Measurements from ENCODE around the gene EZR.
A peak's percentile ranks its signal among the peaks of the same experiment; 100 is the strongest.

EZR gene

DNA sequence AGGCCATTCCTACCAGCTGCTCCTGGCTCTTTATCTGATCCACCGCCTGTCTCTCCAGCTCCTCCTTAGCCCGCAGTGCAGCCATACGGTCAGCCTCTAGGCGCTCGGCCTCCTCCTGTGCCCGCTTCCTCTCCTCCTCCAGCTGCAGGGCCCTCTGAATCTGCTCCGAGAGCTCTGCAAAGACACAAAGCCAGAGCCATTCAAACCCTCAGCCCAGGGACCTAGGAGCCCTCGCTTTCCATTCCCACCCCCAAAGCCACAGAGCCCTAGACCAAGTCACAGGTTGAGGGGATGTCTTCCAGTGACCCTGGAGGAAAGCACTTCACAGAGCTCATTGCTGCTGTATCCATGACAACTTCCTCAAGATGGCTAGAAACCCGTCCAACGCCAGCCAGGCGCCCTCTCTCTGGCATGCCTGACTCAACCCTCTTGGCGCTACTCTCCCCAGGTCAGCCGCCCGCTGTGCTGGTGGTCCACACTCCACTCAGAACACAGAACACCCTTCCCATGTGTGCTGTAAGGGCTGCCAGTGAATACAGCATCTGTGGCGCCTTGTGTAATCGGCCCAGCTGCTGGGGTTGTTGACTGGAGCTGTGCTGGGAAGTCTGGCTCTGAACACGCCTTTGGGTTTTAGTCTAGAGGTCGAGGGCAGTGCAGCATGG lies 49.3 kb downstream of the EZR start:
- TF ChIP-seq CTCF (IDR thresholded peaks at IDR 0.05) = no peak
- H3K27ac ChIP-seq = peak overlapping the region in 1 of 2 donors; percentile 44
- no peak overlapping the region for H3K4me3 ChIP-seq
- DNase-seq (ENCODE audit: low spot score) = peak; percentile 79

- no peak overlapping the region for H3K4me3 ChIP-seq
- DNase-seq (ENCODE audit: low spot score) = peak; percentile 67
- peak overlapping the region in 1 of 2 donors; percentile 44 for H3K27ac ChIP-seq
- TF ChIP-seq CTCF (IDR thresholded peaks at IDR 0.05) = no peak
Observed at GRCh38 chr6:158769234-158769770, 49.9 kb downstream of the EZR start.

DNA sequence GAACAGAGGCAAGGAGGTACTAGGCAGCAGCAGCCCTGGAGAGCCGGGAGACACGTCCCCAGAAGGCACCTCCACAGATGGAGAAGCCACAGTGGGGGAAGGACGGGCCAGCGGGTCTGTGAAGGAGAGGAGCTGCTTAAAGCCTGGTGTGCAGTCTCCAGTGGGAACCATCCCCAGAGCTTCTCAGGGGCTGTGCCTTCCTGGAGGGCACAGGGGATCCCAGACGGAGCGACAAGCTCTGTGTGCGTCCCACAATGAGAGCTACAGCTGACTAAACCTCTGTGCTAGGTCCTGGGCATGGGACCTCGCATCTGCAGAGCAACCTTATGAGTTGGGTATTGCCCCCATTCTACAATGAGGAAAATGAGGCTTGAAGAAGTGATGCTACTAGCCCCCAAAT lies 50.7 kb downstream of the EZR start:
- peak; percentile 57 for DNase-seq (ENCODE audit: low spot score)
- no peak overlapping the region for H3K27ac ChIP-seq
- TF ChIP-seq CTCF (IDR thresholded peaks at IDR 0.05) = no peak
- no peak overlapping the region for H3K4me3 ChIP-seq

- Histone ChIP-seq H3K27ac (no peak overlapping the region), H3K4me3 (no peak overlapping the region)
- TF ChIP-seq CTCF (IDR thresholded peaks at IDR 0.05) = no peak
- DNase-seq (ENCODE audit: low spot score) = peak; percentile 54
Observed at GRCh38 chr6:158767709-158768108, 51.5 kb downstream of the EZR start.

DNA sequence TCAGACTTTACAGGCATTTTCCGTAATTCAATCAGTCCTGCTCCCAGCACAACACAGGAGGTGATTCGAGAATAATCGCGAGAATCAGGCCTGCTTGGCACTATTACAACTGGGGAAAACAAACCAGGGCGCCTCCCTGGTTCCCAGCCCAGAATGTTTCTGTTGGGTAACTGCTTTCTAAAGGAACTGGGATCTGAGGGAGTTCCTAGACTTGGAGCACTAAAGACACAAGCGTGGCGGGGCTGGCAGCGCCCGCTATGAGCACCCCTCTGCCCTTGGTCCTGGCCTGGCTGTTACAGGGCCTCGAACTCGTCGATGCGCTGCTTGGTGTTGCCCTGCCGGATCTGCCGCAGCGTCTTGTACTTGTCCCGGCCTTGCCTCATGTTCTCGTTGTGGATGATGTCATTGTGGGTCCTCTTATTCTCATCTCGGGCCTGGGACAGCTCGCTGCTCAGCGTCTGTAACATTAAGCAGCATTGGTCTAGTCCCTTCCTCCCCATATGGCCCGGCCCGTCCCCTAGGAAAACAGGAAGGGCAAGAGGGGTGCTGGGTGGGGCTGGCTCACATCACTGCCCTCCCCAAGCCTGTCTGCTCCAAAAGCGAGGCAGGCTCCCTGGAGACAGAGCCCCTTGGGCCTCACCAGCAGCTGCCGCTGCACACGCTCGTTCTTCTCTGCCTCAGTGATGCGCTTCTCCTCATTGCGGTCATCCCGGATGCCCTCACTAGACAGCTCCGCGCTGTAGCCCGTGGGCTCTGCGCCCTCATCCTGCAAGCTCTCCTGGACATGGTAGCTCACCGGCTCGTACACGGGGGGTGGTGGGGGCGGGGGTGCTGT lies 52.3 kb downstream of the EZR start:
- peak; percentile 46 for DNase-seq (ENCODE audit: low spot score)
- no peak overlapping the region for H3K27ac ChIP-seq
- no peak for TF ChIP-seq CTCF (IDR thresholded peaks at IDR 0.05)
- no peak overlapping the region for H3K4me3 ChIP-seq

- no peak for TF ChIP-seq CTCF (IDR thresholded peaks at IDR 0.05)
- no peak overlapping the region for H3K27ac ChIP-seq
- H3K4me3 ChIP-seq = no peak overlapping the region
- DNase-seq (ENCODE audit: low spot score) = peak; percentile 47
Observed at GRCh38 chr6:158765499-158766068, 53.6 kb downstream of the EZR start.

Measured in coronary artery (tissue), 2 donors.